H1 (cell line): ENCODE measurements around the gene SLC25A28. TPM values are rescaled to one million over a fixed set of nuclear protein-coding genes. Genes with fewer than 3 reads are reported as not detected.

Experiments
- ATF2 ChIP-seq: IDR thresholded peaks from 2 replicates; pipeline ENCODE4 v1.6.1; 2012; ENCODE audit warnings: low read length, inconsistent platforms
- CHD2 ChIP-seq: IDR thresholded peaks from 2 replicates; pipeline ENCODE4 v1.6.1; 2012; ENCODE audit warnings: low read length, improper control_type of control experiment
- JUND ChIP-seq: IDR thresholded peaks from 2 replicates; pipeline ENCODE4 v1.6.1; 2011; ENCODE audit warnings: mild to moderate bottlenecking, improper control_type of control experiment, low read length
- POLR2A ChIP-seq, 2 experiments: IDR thresholded peaks; 1 replicate in 1 of 2; 2 replicates in 1 of 2; pipeline ENCODE4 v1.6.1; 2011; ENCODE audit warnings: low read depth in 2 of 2, low read length in 2 of 2, mild to moderate bottlenecking in 2 of 2; ENCODE audit errors: control extremely low read depth in 1 of 2
- TAF7 ChIP-seq: optimal IDR thresholded peaks from 2 replicates; pipeline ENCODE3; 2011; ENCODE audit warnings: low read depth, mild to moderate bottlenecking, inconsistent platforms, low read length, moderate library complexity, borderline replicate concordance
- polyA plus RNA-seq, 7 experiments: library from polyadenylated mRNA; depleted of rRNA in 3 of 7; stranded (reverse) in 5 of 7; unstranded in 2 of 7; fragments of >200 nt in 5 of 7; fragments of 200-250 nt in 2 of 7; gene quantifications; 1 replicate in 5 of 7; 2 replicates in 1 of 7; 4 replicates in 1 of 7; pipeline versions ENCODE4 v1.2.1 to v1.2.3, GENCODE V29; 2011 to 2013; ENCODE audit warnings: missing spikeins in 2 of 7, mixed read lengths in 2 of 7
- total RNA-seq: library from RNA; stranded (reverse); fragmentation: NEBNext Ultra II Directional; extraction: Animal tissue kit (Norgen Biotek cat#: 25700); gene quantifications from 2 replicates; pipeline ENCODE4 v1.2.1, GENCODE V29; 2021

The SLC25A28 gene
- total and polyA plus RNA-seq, 2 of the 8 experiments (the other 6 are each of a cell fraction or from before 2014, with no cell fraction given), result 17.2 to 18.5 TPM

GRCh38 chr10:99654390-99655175 is 34.3 kb upstream of the SLC25A28 start (continued):
- TF ChIP-seq TAF7, result no peak
- TF ChIP-seq JUND, result no peak
- TF ChIP-seq ATF2, result no peak
- TF ChIP-seq CHD2, result no peak
- TF ChIP-seq POLR2A (IDR thresholded peaks at IDR 0.05; ENCODE audit: control extremely low read depth in 1 of 2, low read depth in 2 of 2, low read length in 2 of 2), result no peak
